K562 (cell line): ENCODE results near the gene DNAJB14. TPM values are rescaled to one million over a fixed set of nuclear protein-coding genes. Genes with fewer than 3 reads are reported as not detected.

ENCODE experiments used
- ATAC-seq: fragments of 200-7000 bp; cut with Tn5 transposase; 3 replicates; pipeline ENCODE4 v1.9.1; 2020; ENCODE audit warnings: moderate library complexity
- BruUV-seq: library from RNA; stranded (reverse); fragments of 400-500 nt; replicated peaks from 2 replicates; lab custom pipeline; 2021; lab: Mats Ljungman, UMichigan
- CTCF ChIA-PET: fragments of 300-600 bp; formaldehyde crosslinking; extraction: SDS; loops from one replicate; lab custom pipeline; 2021; ENCODE audit warnings: low intra/inter-chr PET ratio; lab: Yijun Ruan, JAX
- POLR2A ChIA-PET: fragments of 300-600, 350-650 bp; sonication (Branson Sonifier 250); formaldehyde crosslinking; extraction: SDS; loops from one replicate; lab custom pipeline; 2021; ENCODE audit warnings: antibody characterized with exemption, inconsistent platforms; lab: Yijun Ruan, JAX
- DNase-seq, 4 experiments: peaks; one replicate each; pipeline versions ENCODE4 v3.0.0 to v3.0.0-alpha.2; 2011 to 2018; ENCODE audit warnings: low spot score in 3 of 4, mixed read lengths in 3 of 4; ENCODE audit errors: extremely low read depth in 1 of 4
- FAIRE-seq: peaks from 2 replicates; lab custom pipeline; 2011; peaks lifted over from hg19 to GRCh38; lab: Jason Lieb, UNC
- H2AFZ ChIP-seq: 2 replicates; pipeline ENCODE4 v1.6.0; 2011; ENCODE audit warnings: low read depth, low read length, control low read depth, inconsistent platforms
- H3K27ac ChIP-seq: fragments of 200-600 bp; 3 replicates; pipeline ENCODE4 v1.8.0; 2011; ENCODE audit warnings: low read depth, mild to moderate bottlenecking, control low read depth, inconsistent platforms, low read length, moderate library complexity, mixed read lengths; ENCODE audit errors: extremely low read depth
- H3K27me3 ChIP-seq, 2 experiments: fragments of 300-600 bp in 1 of 2; 2 replicates in 1 of 2; 3 replicates in 1 of 2; pipeline versions ENCODE4 v1.6.0 to v1.8.0; 2011; ENCODE audit warnings: inconsistent platforms in 2 of 2, low read length in 2 of 2, mild to moderate bottlenecking in 1 of 2, mixed read lengths in 1 of 2, moderate library complexity in 1 of 2; ENCODE audit not compliant: control insufficient read depth in 2 of 2, insufficient read depth in 2 of 2
- H3K36me3 ChIP-seq: fragments of 300-600 bp; 3 replicates; pipeline ENCODE4 v1.8.0; 2011; ENCODE audit warnings: mild to moderate bottlenecking, low read length, inconsistent platforms; ENCODE audit not compliant: control insufficient read depth, insufficient read depth
- H3K4me1 ChIP-seq, 2 experiments: fragments of 200-600 bp in 1 of 2; replicated peaks in 1 of 2; 2 replicates in 1 of 2; 3 replicates in 1 of 2; pipeline versions ENCODE4 v1.5.1 to v1.8.0; 2011; ENCODE audit warnings: inconsistent platforms in 2 of 2, low read length in 2 of 2, mild to moderate bottlenecking in 1 of 2, mixed read lengths in 1 of 2, moderate library complexity in 1 of 2; ENCODE audit not compliant: control insufficient read depth in 2 of 2, insufficient read depth in 2 of 2
- H3K4me2 ChIP-seq: 2 replicates; pipeline ENCODE4 v1.6.1; 2011; ENCODE audit warnings: low read length, control low read depth, inconsistent platforms, mixed read lengths; ENCODE audit not compliant: insufficient read depth
- H3K4me3 ChIP-seq: fragments of 200-600 bp; sonication (generic), shearing (Covaris generic); 2 replicates; pipeline ENCODE4 v1.5.1; 2016; ENCODE audit warnings: control low read depth, inconsistent platforms
- H3K79me2 ChIP-seq: fragments of 200-600 bp; 3 replicates; pipeline ENCODE4 v1.8.0; 2011; ENCODE audit warnings: low read length, inconsistent platforms; ENCODE audit not compliant: control insufficient read depth, insufficient read depth
- H3K9ac ChIP-seq, 2 experiments: 2 replicates each; pipeline versions ENCODE4 v1.6.0 to v1.6.1; 2011; ENCODE audit warnings: low read depth in 2 of 2, low read length in 2 of 2, control low read depth in 1 of 2, inconsistent platforms in 1 of 2, mild to moderate bottlenecking in 1 of 2, mixed read lengths in 1 of 2; ENCODE audit not compliant: insufficient read depth in 1 of 2
- H3K9me1 ChIP-seq: one replicate; pipeline ENCODE4 v1.6.0; 2011; ENCODE audit warnings: inconsistent platforms, mild to moderate bottlenecking, low read length, moderate library complexity; ENCODE audit not compliant: control insufficient read depth, insufficient read depth
- H3K9me3 ChIP-seq: replicated peaks from 2 replicates; pipeline ENCODE4 v1.5.1; 2011; ENCODE audit warnings: low read depth, low read length, inconsistent platforms; ENCODE audit not compliant: control insufficient read depth, insufficient read depth
- H4K20me1 ChIP-seq: replicated peaks from 2 replicates; pipeline ENCODE4 v1.6.1; 2011; ENCODE audit warnings: low read length, inconsistent platforms, mixed read lengths; ENCODE audit not compliant: control insufficient read depth, insufficient read depth
- ADNP ChIP-seq: fragments of 200-800 bp; sonication (Bioruptor generic); IDR thresholded peaks from 2 replicates; pipeline ENCODE4 v1.6.1; 2016; ENCODE audit warnings: missing genetic modification characterization, missing compliant biosample characterization
- C11orf30 ChIP-seq: fragments of 450-650 bp; IDR thresholded peaks from 2 replicates; pipeline ENCODE4 v1.6.1; 2016; ENCODE audit warnings: low read depth, mild to moderate bottlenecking
- MCM5 ChIP-seq: fragments of 450-650 bp; IDR thresholded peaks from 2 replicates; pipeline ENCODE4 v1.6.1; 2016; ENCODE audit warnings: low read depth
- WGBS: fragments of 100-300 bp; shearing (Covaris generic); methylation state at CpG from one replicate; pipeline ENCODE4 v1.1.6; 2016; ENCODE audit warnings: low coverage, mixed read lengths; ENCODE audit not compliant: insufficient coverage; ENCODE audit errors: missing lambda C conversion rate; 5-methylcytosine and 5-hydroxymethylcytosine counted together
- in situ Hi-C: fragments of 300-500 bp; cut with MboI; formaldehyde crosslinking; loops from 4 replicates; pipeline ENCODE4 v1.15.0; 2018; ENCODE audit warnings: inconsistent platforms, mixed read lengths
- intact Hi-C: fragments of 100-400 bp; cut with micrococcal nuclease; formaldehyde crosslinking; loops from 2 replicates; pipeline ENCODE4 v1.14.2; 2022
- polyA plus RNA-seq, 8 experiments: library from polyadenylated mRNA; depleted of rRNA in 4 of 8; stranded (reverse) in 5 of 8; unstranded in 3 of 8; fragments of >200 nt; fragmentation: Nextera tagmentation in 2 of 8; fragmentation: Illumina TruSeq in 1 of 8; extraction: Ambion mirVana in 2 of 8; extraction: Trizol in 1 of 8; gene quantifications; 2 replicates each; pipeline versions ENCODE4 v1.2.1 to v1.2.3, GENCODE V29; 2011 to 2014; ENCODE audit warnings: inconsistent platforms in 1 of 8, missing spikeins in 1 of 8
- total RNA-seq, 7 experiments: library from RNA; depleted of rRNA in 6 of 7; stranded (reverse); fragments of >200 nt in 6 of 7; fragmentation: Illumina TruSeq in 2 of 7; extraction: Trizol in 2 of 7; gene quantifications; 2 replicates each; pipeline versions ENCODE4 v1.2.1 to v1.2.3, GENCODE V29; 2011 to 2021; ENCODE audit warnings: low replicate concordance in 1 of 7
- TF ChIP-seq, protein P1 (sequence below), 2 experiments: fragments of 450-650 bp in 1 of 2; IDR thresholded peaks; 2 replicates each; pipeline ENCODE4 v1.6.1; 2011 to 2017; ENCODE audit warnings: low read depth in 2 of 2, antibody characterized with exemption in 1 of 2, borderline replicate concordance in 1 of 2, low read length in 1 of 2, mild to moderate bottlenecking in 1 of 2, mixed read lengths in 1 of 2; ENCODE audit not compliant: control insufficient read depth in 1 of 2
- TF ChIP-seq, protein P2 (sequence below): fragments of 450-650 bp; IDR thresholded peaks from 2 replicates; pipeline ENCODE4 v1.7.0; 2016; ENCODE audit warnings: borderline replicate concordance
- TF ChIP-seq, protein P3 (sequence below): sonication (generic); formaldehyde crosslinking; IDR thresholded peaks from 2 replicates; pipeline ENCODE4 v1.8.0; 2022; ENCODE audit warnings: mild to moderate bottlenecking, missing genetic modification reagents
- TF ChIP-seq, protein P4 (sequence below): fragments of 450-650 bp; IDR thresholded peaks from 2 replicates; pipeline ENCODE4 v1.6.1; 2016; ENCODE audit warnings: antibody characterized with exemption

The DNAJB14 gene
- total and polyA plus RNA-seq, 9 of the 15 experiments (the other 6 are each of a cell fraction or from before 2014, with no cell fraction given) = 5.5 to 28.0 (median 12.7) TPM

DNA sequence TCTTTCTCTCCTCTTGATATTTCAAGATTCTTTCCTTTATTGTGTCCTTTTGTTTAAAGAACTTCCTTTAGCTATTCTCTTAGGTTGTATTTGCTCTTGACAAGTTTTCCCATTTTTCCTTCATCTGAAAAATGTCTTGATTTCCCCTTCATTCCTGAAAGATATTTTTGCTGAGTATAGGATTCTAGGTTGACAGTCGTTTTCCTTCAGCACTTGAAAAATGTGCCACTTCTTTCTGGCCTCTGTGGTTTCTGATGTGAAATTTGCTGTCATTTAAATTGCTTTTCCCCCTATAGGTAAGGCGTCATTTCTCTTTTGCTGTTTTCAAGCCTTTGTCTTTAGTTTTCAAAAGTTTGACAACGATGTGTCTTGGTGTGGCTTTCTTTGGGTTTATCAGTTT lies 28.8 kb downstream of the DNAJB14 start (continued):
- TF ChIP-seq, protein P1, sequence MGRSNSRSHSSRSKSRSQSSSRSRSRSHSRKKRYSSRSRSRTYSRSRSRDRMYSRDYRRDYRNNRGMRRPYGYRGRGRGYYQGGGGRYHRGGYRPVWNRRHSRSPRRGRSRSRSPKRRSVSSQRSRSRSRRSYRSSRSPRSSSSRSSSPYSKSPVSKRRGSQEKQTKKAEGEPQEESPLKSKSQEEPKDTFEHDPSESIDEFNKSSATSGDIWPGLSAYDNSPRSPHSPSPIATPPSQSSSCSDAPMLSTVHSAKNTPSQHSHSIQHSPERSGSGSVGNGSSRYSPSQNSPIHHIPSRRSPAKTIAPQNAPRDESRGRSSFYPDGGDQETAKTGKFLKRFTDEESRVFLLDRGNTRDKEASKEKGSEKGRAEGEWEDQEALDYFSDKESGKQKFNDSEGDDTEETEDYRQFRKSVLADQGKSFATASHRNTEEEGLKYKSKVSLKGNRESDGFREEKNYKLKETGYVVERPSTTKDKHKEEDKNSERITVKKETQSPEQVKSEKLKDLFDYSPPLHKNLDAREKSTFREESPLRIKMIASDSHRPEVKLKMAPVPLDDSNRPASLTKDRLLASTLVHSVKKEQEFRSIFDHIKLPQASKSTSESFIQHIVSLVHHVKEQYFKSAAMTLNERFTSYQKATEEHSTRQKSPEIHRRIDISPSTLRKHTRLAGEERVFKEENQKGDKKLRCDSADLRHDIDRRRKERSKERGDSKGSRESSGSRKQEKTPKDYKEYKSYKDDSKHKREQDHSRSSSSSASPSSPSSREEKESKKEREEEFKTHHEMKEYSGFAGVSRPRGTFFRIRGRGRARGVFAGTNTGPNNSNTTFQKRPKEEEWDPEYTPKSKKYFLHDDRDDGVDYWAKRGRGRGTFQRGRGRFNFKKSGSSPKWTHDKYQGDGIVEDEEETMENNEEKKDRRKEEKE (IDR thresholded peaks at IDR 0.05; ENCODE audit: borderline replicate concordance in 1 of 2, control insufficient read depth in 1 of 2, low read depth in 2 of 2, low read length in 1 of 2) = no peak
- TF ChIP-seq C11orf30 = peak; percentile 43; the same call in 1 of the 2 replicates

DNA sequence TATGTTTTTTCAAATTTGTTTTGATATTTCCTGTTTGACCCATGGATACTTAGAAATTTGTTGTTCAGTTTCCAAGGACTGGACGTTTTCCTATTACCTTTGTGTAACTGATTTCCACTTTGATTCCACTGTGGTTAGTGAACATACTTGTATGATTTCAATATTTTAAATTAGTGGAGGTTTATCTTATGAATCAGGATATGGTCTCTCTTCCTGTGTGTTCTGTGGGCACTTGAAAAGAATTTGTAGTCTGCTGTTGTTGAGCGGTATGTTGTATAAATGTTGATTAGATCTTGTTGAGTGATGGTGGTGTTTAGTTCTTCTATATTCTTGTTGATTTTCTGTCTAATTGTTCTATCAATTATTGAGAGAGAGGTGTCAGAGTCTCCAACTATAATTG lies 31.0 kb downstream of the DNAJB14 start:
- intact Hi-C loops (no loop called here), in situ Hi-C loops (no loop called here)
- Histone ChIP-seq H3K79me2 (no peaks in the 10 kb centered on the region), H3K27ac (no peak overlapping the region), H3K9ac (no peak overlapping the region), H4K20me1 (no peaks in the 10 kb centered on the region), H3K4me2 (no peak overlapping the region), H3K9me3 (no peaks in the 10 kb centered on the region), H3K4me1 (no peaks in the 10 kb centered on the region), H2AFZ (no peak overlapping the region), H3K9me1 (no peaks in the 10 kb centered on the region), H3K4me3 (no peak overlapping the region), H3K36me3 (peaks cover 30% of the 10 kb centered on the region; the same call in 2 of the 3 replicates), H3K27me3 (no peaks in the 10 kb centered on the region)
- POLR2A ChIA-PET = no interaction called here
- 72% methylated on average over 2 of the region's 2 CpGs for WGBS
- CTCF ChIA-PET = no interaction called here
- no peak for ATAC-seq
- FAIRE-seq = no peak
- TF ChIP-seq, protein P2, sequence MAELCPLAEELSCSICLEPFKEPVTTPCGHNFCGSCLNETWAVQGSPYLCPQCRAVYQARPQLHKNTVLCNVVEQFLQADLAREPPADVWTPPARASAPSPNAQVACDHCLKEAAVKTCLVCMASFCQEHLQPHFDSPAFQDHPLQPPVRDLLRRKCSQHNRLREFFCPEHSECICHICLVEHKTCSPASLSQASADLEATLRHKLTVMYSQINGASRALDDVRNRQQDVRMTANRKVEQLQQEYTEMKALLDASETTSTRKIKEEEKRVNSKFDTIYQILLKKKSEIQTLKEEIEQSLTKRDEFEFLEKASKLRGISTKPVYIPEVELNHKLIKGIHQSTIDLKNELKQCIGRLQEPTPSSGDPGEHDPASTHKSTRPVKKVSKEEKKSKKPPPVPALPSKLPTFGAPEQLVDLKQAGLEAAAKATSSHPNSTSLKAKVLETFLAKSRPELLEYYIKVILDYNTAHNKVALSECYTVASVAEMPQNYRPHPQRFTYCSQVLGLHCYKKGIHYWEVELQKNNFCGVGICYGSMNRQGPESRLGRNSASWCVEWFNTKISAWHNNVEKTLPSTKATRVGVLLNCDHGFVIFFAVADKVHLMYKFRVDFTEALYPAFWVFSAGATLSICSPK = no peak
- TF ChIP-seq ADNP (no peak), MCM5 (no peak)
- TF ChIP-seq, protein P3, sequence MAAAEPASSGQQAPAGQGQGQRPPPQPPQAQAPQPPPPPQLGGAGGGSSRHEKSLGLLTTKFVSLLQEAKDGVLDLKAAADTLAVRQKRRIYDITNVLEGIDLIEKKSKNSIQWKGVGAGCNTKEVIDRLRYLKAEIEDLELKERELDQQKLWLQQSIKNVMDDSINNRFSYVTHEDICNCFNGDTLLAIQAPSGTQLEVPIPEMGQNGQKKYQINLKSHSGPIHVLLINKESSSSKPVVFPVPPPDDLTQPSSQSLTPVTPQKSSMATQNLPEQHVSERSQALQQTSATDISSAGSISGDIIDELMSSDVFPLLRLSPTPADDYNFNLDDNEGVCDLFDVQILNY (CRISPR knock-in tag) = no peak
- TF ChIP-seq, protein P4, sequence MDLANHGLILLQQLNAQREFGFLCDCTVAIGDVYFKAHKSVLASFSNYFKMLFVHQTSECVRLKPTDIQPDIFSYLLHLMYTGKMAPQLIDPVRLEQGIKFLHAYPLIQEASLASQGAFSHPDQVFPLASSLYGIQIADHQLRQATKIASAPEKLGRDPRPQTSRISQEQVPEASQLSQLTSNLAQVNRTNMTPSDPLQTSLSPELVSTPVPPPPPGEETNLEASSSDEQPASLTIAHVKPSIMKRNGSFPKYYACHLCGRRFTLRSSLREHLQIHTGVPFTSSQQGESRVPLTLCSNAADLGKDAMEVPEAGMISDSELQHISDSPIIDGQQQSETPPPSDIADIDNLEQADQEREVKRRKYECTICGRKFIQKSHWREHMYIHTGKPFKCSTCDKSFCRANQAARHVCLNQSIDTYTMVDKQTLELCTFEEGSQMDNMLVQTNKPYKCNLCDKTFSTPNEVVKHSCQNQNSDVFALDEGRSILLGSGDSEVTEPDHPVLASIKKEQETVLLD = no peak
- DNase-seq = no peak
- BruUV-seq = no TSS peak
